Lower lobe of right lung (tissue), 2 donors: ENCODE measurements around the gene FAP. TPM values are rescaled to one million over a fixed set of nuclear protein-coding genes. Genes with fewer than 3 reads are reported as not detected.

ENCODE experiments used
- ATAC-seq, 2 donors: fragments of 200-7000 bp; cut with Tn5 transposase; one replicate each; pipeline ENCODE4 v1.9.1; 2020 to 2022; ENCODE audit warnings: mild to moderate bottlenecking in 2 of 2, moderate library complexity in 2 of 2
- DNase-seq: peaks from one replicate; pipeline ENCODE4 v3.0.0-alpha.2; 2020
- H3K27ac ChIP-seq: fragments of 200-600 bp; one replicate; pipeline ENCODE4 v1.8.0; 2022
- H3K27me3 ChIP-seq: fragments of 200-600 bp; one replicate; pipeline ENCODE4 v1.8.0; 2022; ENCODE audit warnings: low read depth
- H3K36me3 ChIP-seq: fragments of 200-600 bp; one replicate; pipeline ENCODE4 v1.8.0; 2022; ENCODE audit warnings: mild to moderate bottlenecking
- H3K4me1 ChIP-seq: fragments of 200-600 bp; one replicate; pipeline ENCODE4 v1.8.0; 2022
- H3K4me3 ChIP-seq: fragments of 200-600 bp; one replicate; pipeline ENCODE4 v1.8.0; 2022; ENCODE audit warnings: mild to moderate bottlenecking
- H3K9me3 ChIP-seq: fragments of 200-600 bp; one replicate; pipeline ENCODE4 v1.8.0; 2022
- intact Hi-C: fragments of 100-400 bp; cut with DNase I; formaldehyde crosslinking; loops from one replicate; pipeline ENCODE4 v1.11.0; 2022
- total RNA-seq: library from RNA; stranded (reverse); fragmentation: NEBNext Ultra II Directional; extraction: Animal tissue kit (Norgen Biotek cat#: 25700); gene quantifications from one replicate; pipeline ENCODE4 v1.2.1, GENCODE V29; 2021
- TF ChIP-seq, protein P1 (sequence below): fragments of 200-600 bp; IDR thresholded peaks from one replicate; pipeline ENCODE4 v1.8.0; 2022; ENCODE audit warnings: antibody characterized with exemption, mild to moderate bottlenecking
- donor health status: DM: no; HTN: yes; CAD: no; lungs with severe emphysema.

The FAP gene
- total RNA-seq, 1 donor from 2014 or later: 3.4 TPM

GRCh38 chr2:162177301-162177700 is 65.9 kb downstream of the FAP start:
- ATAC-seq: no peak
- Histone ChIP-seq H3K9me3 (no peaks in the 10 kb centered on the region), H3K4me1 (no peaks in the 10 kb centered on the region), H3K27me3 (no peaks in the 10 kb centered on the region), H3K4me3 (no peak overlapping the region), H3K36me3 (no peaks in the 10 kb centered on the region), H3K27ac (no peak overlapping the region)
- DNase-seq: no peak
- TF ChIP-seq, protein P1, sequence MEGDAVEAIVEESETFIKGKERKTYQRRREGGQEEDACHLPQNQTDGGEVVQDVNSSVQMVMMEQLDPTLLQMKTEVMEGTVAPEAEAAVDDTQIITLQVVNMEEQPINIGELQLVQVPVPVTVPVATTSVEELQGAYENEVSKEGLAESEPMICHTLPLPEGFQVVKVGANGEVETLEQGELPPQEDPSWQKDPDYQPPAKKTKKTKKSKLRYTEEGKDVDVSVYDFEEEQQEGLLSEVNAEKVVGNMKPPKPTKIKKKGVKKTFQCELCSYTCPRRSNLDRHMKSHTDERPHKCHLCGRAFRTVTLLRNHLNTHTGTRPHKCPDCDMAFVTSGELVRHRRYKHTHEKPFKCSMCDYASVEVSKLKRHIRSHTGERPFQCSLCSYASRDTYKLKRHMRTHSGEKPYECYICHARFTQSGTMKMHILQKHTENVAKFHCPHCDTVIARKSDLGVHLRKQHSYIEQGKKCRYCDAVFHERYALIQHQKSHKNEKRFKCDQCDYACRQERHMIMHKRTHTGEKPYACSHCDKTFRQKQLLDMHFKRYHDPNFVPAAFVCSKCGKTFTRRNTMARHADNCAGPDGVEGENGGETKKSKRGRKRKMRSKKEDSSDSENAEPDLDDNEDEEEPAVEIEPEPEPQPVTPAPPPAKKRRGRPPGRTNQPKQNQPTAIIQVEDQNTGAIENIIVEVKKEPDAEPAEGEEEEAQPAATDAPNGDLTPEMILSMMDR: no peak
- intact Hi-C loops: no loop called here

- H3K9me3 ChIP-seq: no peaks in the 10 kb centered on the region
- ATAC-seq (no peak), DNase-seq (no peak)
- H3K36me3 ChIP-seq: no peaks in the 10 kb centered on the region
- no peak overlapping the region for H3K27ac ChIP-seq
- TF ChIP-seq, protein P1: no peak
- intact Hi-C loops: no loop called here
- H3K27me3 ChIP-seq: no peaks in the 10 kb centered on the region
- no peak overlapping the region for H3K4me3 ChIP-seq
- H3K4me1 ChIP-seq: no peaks in the 10 kb centered on the region
Measured at GRCh38 chr2:162175714-162176113, 67.5 kb downstream of the FAP start.

DNA sequence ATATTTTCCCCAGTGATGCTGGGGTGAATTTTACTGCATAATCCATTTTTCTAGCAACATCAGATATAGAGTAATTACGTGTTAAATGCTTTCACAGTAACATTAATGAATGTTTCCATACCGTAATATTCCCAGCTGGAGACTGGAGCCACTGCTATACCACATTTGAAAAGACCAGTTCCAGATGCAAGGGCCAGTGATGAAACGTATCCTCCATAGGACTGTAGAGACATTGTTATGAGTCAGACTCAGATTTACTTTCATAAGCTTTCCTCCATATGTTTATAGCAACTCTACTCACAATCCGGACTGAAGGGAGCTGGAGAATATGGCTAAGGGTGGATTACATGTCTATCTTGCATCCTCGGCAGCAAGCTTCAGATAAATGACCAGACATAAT is 68.5 kb downstream of the FAP start:
- H3K4me3 ChIP-seq: no peak overlapping the region
- no peak for DNase-seq
- H3K27me3 ChIP-seq: no peaks in the 10 kb centered on the region
- H3K4me1 ChIP-seq: no peaks in the 10 kb centered on the region
- no peaks in the 10 kb centered on the region for H3K9me3 ChIP-seq
- ATAC-seq: no peak
- intact Hi-C loops: no loop called here
- TF ChIP-seq, protein P1: no peak
- H3K36me3 ChIP-seq: no peaks in the 10 kb centered on the region
- H3K27ac ChIP-seq: no peak overlapping the region

DNA sequence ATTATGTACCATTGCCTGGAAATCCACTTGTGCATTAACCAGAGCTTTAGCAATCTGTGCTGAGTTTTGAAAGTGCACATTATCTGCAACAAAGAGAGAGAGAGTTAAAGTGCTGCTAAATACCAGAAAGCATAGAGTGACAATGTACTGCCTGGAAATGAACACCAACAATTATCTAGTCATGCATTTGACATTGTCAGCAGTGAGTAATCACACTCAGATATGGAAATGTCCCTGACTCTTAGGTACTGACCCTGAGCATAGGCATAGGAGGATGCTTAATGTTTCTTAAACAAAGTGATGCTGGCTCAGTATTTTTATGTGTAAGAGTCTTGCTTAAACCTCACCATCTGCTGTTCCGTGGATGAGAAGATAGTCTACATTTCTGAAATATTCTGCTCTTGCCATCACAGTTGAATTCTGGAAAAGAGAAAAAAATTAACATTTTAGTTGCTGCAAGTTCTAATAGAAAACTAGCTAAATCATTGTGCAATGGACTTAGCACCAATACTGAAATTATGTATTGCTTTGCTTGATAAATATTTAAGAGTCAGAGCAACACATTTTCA is 70.4 kb downstream of the FAP start:
- Histone ChIP-seq H3K36me3 (no peaks in the 10 kb centered on the region), H3K4me3 (no peak overlapping the region), H3K27ac (no peak overlapping the region), H3K27me3 (no peaks in the 10 kb centered on the region), H3K4me1 (no peaks in the 10 kb centered on the region), H3K9me3 (no peaks in the 10 kb centered on the region)
- intact Hi-C loops: no loop called here
- TF ChIP-seq, protein P1: no peak
- DNase-seq (no peak), ATAC-seq (no peak)

- no peaks in the 10 kb centered on the region for H3K36me3 ChIP-seq
- H3K4me1 ChIP-seq: no peaks in the 10 kb centered on the region
- DNase-seq (no peak), ATAC-seq (no peak)
- no peaks in the 10 kb centered on the region for H3K9me3 ChIP-seq
- H3K4me3 ChIP-seq: no peak overlapping the region
- TF ChIP-seq, protein P1: no peak
- no peaks in the 10 kb centered on the region for H3K27me3 ChIP-seq
- H3K27ac ChIP-seq: no peak overlapping the region
- intact Hi-C loops: no loop called here
Measured at GRCh38 chr2:162166745-162167144, 76.5 kb downstream of the FAP start.

DNA sequence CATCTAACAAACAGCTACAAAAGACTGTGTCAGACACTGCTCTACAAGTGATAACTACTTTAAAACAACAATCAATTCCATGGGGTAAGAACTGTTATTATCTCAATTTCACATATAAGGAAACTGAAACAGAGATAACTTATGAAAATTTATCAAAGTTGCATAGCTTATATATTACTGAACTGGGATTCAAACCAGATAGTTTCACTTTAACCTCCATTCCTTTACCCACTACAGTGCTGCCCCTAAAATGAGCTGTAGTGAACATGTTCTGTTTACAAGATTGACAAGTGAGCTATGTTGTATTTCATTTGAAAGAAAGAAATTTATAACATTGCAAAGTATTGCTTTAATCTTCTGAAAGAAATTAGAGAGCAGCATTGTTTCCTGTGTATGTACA is 77.1 kb downstream of the FAP start:
- Histone ChIP-seq H3K36me3 (no peaks in the 10 kb centered on the region), H3K9me3 (no peaks in the 10 kb centered on the region), H3K4me3 (no peak overlapping the region), H3K27ac (no peak overlapping the region), H3K4me1 (no peaks in the 10 kb centered on the region), H3K27me3 (no peaks in the 10 kb centered on the region)
- ATAC-seq (no peak), DNase-seq (no peak)
- intact Hi-C loops: no loop called here
- TF ChIP-seq, protein P1: no peak
